T-helper 1 cell treated with Interleukin-12 subunit alpha and Interleukin-12 subunit beta and Interleukin-4 antibody, amounts not matched to agents 30 μg/mL and 1 μg/mL, for 36 hours (primary cell): ENCODE results near the gene COMTD1.
A peak's percentile ranks its signal among the peaks of the same experiment; 100 is the strongest.
"Not testable (repeated sequence)": the region's sequence is repeated elsewhere in the genome, so short reads cannot be mapped to it uniquely, and the experiment has no call there.

Experiments used
- H3K27ac Mint-ChIP-seq: one replicate; pipeline ENCODE4 v1.8.0; 2021; ENCODE audit warnings: mild to moderate bottlenecking, mixed read lengths
- H3K27me3 Mint-ChIP-seq: one replicate; pipeline ENCODE4 v1.8.0; 2021; ENCODE audit warnings: low read depth, mixed read lengths
- H3K36me3 Mint-ChIP-seq: one replicate; pipeline ENCODE4 v1.8.0; 2021; ENCODE audit warnings: low read depth, mixed read lengths
- H3K4me1 Mint-ChIP-seq: one replicate; pipeline ENCODE4 v1.8.0; 2021; ENCODE audit warnings: low read depth, mixed read lengths
- H3K4me3 Mint-ChIP-seq: one replicate; pipeline ENCODE4 v1.8.0; 2021; ENCODE audit warnings: mild to moderate bottlenecking, moderate library complexity, mixed read lengths
- H3K9me3 Mint-ChIP-seq: one replicate; pipeline ENCODE4 v1.8.0; 2021; ENCODE audit warnings: mixed read lengths

Gene COMTD1

GRCh38 chr10:75212343-75212742 lies 23.4 kb downstream of the COMTD1 start:
- Mint-ChIP-seq H3K27ac (peak overlapping the region; percentile 62), H3K27me3 (no peaks in the 10 kb centered on the region), H3K36me3 (peaks cover 25% of the 10 kb centered on the region), H3K9me3 (no peaks in the 10 kb centered on the region), H3K4me3 (peak overlapping the region; percentile 100), H3K4me1 (peaks cover 33% of the 10 kb centered on the region)

- Mint-ChIP-seq H3K36me3 (peaks cover 20% of the 10 kb centered on the region), H3K9me3 (no peaks in the 10 kb centered on the region), H3K4me1 (peaks cover 29% of the 10 kb centered on the region), H3K27me3 (no peaks in the 10 kb centered on the region), H3K27ac (peak overlapping the region; percentile 100), H3K4me3 (peak overlapping the region; percentile 100)
Measured at GRCh38 chr10:75211007-75211691, 24.6 kb downstream of the COMTD1 start.

GRCh38 chr10:75210282-75211006 lies 25.3 kb downstream of the COMTD1 start, which contains the start of gene VDAC2:
Gene VDAC2 (plus strand): TSS chr10:75210796. CDS start chr10:75211159, 363 bp downstream.
- Mint-ChIP-seq H3K27ac (peak within 1 kb of the TSS; percentile 100), H3K4me3 (peak within 1 kb of the TSS; percentile 100), H3K36me3 (peaks cover 16% of the 10 kb centered on the region)

GRCh38 chr10:75209921-75210281 lies 25.9 kb downstream of the COMTD1 start:
- Mint-ChIP-seq H3K27ac (peak overlapping the region; percentile 100), H3K4me1 (peaks cover 28% of the 10 kb centered on the region), H3K36me3 (peaks cover 16% of the 10 kb centered on the region), H3K4me3 (peak overlapping the region; percentile 100), H3K27me3 (no peaks in the 10 kb centered on the region), H3K9me3 (no peaks in the 10 kb centered on the region)

More at GRCh38 chr10:75210282-75211006, 25.3 kb downstream of the COMTD1 start, which contains the start of gene VDAC2:
- H3K4me1 Mint-ChIP-seq = peaks cover 28% of the 10 kb centered on the region
- H3K27me3 Mint-ChIP-seq = no peaks in the 10 kb centered on the region
- no peaks in the 10 kb centered on the region for H3K9me3 Mint-ChIP-seq

DNA sequence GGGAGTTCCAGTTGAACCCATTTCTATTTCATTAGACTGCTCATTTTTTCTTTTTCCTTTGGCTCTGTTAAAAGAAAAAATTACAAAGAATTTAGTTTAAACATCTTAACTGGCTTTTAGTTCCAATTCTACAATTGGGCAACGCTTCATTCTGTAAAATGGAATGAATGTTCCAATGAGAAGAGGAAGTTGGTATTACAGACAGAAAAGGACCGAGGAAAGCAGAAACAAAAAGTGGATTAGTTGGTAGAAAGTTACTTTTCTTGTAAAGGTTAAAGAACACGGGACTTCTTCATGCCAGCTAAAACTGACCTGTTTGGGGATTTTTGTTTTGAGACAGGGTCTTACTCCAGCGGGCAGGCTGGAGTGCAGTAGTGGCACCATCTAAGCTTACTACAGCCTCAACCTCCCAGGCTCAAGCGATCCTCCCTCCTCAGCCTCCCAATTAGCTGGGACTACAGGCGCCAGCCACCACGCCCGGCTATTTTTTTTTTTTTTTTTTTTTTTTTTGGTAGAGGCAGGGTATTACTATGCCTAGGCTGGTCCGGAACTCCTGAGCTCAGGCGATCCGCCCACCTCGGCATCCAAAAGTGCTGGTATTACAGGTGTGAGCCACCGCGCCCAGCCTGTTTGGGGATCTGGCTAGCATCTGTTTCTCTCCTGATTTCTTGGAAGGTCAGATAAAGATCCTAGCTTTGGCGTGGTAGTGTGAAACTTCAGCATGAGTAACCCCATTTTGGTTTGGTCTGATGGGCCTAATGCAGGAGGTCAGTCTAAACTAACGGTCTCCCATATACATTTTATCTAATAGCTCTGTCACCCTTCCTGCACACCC lies 26.5 kb downstream of the COMTD1 start:
- Mint-ChIP-seq H3K27me3 (no peaks in the 10 kb centered on the region), H3K4me1 (peaks cover 28% of the 10 kb centered on the region), H3K27ac (peak overlapping the region; percentile 100), H3K36me3 (peaks cover 15% of the 10 kb centered on the region), H3K9me3 (no peaks in the 10 kb centered on the region), H3K4me3 (peak overlapping the region; percentile 100)

- Mint-ChIP-seq H3K27me3 (no peaks in the 10 kb centered on the region), H3K9me3 (no peaks in the 10 kb centered on the region), H3K4me1 (peaks cover 25% of the 10 kb centered on the region), H3K36me3 (peaks cover 9% of the 10 kb centered on the region), H3K27ac (peak overlapping the region; percentile 80), H3K4me3 (no peak overlapping the region)
Measured at GRCh38 chr10:75208181-75208580, 27.6 kb downstream of the COMTD1 start.

- no peaks in the 10 kb centered on the region for H3K9me3 Mint-ChIP-seq
- peak overlapping the region; percentile 80 for H3K27ac Mint-ChIP-seq
- H3K36me3 Mint-ChIP-seq = peaks cover 8% of the 10 kb centered on the region
- no peaks in the 10 kb centered on the region for H3K27me3 Mint-ChIP-seq
- no peak overlapping the region for H3K4me3 Mint-ChIP-seq
- peaks cover 23% of the 10 kb centered on the region for H3K4me1 Mint-ChIP-seq
Measured at GRCh38 chr10:75207857-75208144, 28.0 kb downstream of the COMTD1 start.

DNA sequence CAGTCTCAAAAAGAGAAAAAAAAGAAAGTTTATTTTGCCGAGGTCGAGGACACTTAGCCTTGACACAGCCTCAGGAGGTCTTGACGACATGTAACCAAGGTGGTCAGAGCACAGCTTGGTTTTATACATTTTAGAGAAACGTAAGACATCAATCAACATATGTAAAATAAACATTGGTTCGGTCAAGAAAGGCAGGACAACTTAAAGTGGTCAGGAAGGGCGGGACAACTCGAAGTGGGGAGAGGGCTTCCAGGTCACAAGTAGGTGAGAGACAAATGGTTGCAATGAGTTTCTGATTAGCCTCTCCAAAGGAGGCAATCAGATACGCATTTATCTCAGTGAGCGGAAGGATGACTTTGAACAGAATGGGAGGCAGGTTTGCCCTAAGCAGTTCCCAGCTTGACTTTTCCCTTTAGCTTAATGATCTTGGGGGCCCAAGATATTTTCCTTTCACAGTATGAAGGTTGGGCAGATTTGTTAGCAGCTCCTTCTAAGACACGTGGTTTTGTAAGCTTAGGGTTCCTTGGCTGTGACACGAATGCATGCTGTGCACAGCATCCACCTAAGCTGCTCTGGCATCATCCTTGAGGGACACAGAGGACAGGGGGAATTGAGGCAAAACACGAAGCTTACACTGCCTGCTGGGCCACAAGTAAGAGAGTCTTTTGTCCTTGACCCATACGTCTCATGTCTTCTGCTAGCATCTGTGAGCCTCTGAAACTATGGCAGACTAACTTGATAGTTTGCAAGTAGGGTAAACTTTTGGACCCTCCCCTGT lies 28.5 kb downstream of the COMTD1 start:
- H3K27ac Mint-ChIP-seq = no peak overlapping the region
- H3K4me1 Mint-ChIP-seq = peaks cover 18% of the 10 kb centered on the region
- H3K9me3 Mint-ChIP-seq = no peaks in the 10 kb centered on the region
- H3K4me3 Mint-ChIP-seq = no peak overlapping the region
- H3K36me3 Mint-ChIP-seq = peaks cover 6% of the 10 kb centered on the region
- H3K27me3 Mint-ChIP-seq = no peaks in the 10 kb centered on the region

GRCh38 chr10:75206638-75207037 lies 29.1 kb downstream of the COMTD1 start:
- H3K36me3 Mint-ChIP-seq, H3K27ac Mint-ChIP-seq, H3K9me3 Mint-ChIP-seq, H3K4me3 Mint-ChIP-seq, H3K27me3 Mint-ChIP-seq: not testable (repeated sequence)
- peaks cover 14% of the 10 kb centered on the region for H3K4me1 Mint-ChIP-seq

GRCh38 chr10:75205908-75206307 lies 29.8 kb downstream of the COMTD1 start:
- Mint-ChIP-seq H3K27ac (no peak overlapping the region), H3K4me1 (peaks cover 10% of the 10 kb centered on the region), H3K27me3 (no peaks in the 10 kb centered on the region), H3K36me3 (no peaks in the 10 kb centered on the region), H3K4me3 (no peak overlapping the region), H3K9me3 (no peaks in the 10 kb centered on the region)

DNA sequence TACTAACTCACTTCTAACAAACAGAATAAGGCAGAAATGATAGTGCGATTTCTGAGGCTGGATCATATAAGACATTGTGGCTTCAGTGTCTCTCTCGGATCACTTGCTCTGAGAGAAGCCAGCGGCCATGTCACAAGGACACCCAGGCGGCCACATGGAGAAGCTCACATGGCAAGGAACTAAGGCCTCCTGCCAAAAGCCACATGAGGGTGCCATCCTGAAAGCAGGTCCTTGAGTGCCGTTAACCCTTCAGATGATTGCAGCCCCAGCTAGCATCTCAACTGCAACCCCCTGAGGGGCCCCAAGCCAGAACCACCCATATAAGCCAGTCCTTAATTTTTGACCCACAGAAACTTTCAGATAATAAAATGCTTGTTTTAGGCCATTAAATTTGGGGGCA lies 32.0 kb downstream of the COMTD1 start:
- H3K27me3 Mint-ChIP-seq = no peaks in the 10 kb centered on the region
- H3K9me3 Mint-ChIP-seq = no peaks in the 10 kb centered on the region
- no peak overlapping the region for H3K4me3 Mint-ChIP-seq
- H3K4me1 Mint-ChIP-seq = peaks cover 5% of the 10 kb centered on the region
- no peak overlapping the region for H3K27ac Mint-ChIP-seq
- H3K36me3 Mint-ChIP-seq = no peaks in the 10 kb centered on the region

GRCh38 chr10:75203046-75203620 lies 32.6 kb downstream of the COMTD1 start:
- not testable (repeated sequence) for H3K4me3 Mint-ChIP-seq, H3K27me3 Mint-ChIP-seq, H3K4me1 Mint-ChIP-seq, H3K9me3 Mint-ChIP-seq, H3K36me3 Mint-ChIP-seq, H3K27ac Mint-ChIP-seq

DNA sequence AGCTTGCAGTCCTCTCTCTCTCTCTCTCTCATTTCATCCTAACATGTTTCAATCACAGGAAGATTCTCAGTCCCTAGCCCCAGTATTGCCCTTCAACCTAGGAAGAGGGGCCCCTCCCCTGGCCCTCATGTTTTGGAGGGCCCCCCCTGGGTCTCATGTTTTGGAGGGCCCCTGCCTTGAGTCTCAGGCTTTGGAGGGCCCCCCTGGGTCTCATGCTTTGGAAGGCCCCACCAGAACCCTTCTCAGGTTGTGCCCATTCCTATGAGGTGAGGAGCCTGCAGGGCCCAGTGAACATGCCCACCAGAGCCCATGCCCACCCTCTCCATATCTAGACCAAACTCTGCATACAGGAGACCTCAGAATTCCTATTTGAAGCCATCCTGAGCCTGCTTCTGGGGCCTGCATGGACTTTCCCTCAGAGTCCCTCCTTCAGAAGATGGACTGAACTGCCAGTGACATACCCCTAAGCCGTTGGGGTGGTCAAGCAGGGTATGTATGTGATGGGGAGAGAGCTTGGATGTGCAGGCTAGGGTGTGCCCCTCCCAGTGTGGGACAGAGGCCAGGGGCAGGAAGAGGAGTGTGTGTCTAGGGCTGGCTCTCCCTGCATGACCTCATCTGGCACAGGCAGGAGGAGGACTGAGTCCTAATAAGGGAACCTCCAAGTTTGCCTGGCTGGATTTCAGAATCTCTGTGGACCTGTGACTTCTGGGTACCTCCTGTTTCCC lies 33.3 kb downstream of the COMTD1 start:
- Mint-ChIP-seq H3K4me1 (peaks cover 1% of the 10 kb centered on the region), H3K36me3 (no peaks in the 10 kb centered on the region), H3K27ac (no peak overlapping the region), H3K4me3 (no peak overlapping the region), H3K27me3 (no peaks in the 10 kb centered on the region), H3K9me3 (no peaks in the 10 kb centered on the region)
